Caco-2 (cell line): ENCODE data around the gene CELF5. TPM values are rescaled to one million over a fixed set of nuclear protein-coding genes. Genes with fewer than 3 reads are reported as not detected.

Source experiments
- BruUV-seq: library from RNA; stranded (reverse); fragments of 400-500 nt; replicated peaks from 2 replicates; lab custom pipeline; 2021; lab: Mats Ljungman, UMichigan
- CTCF ChIA-PET: fragments of 300-600 bp; sonication (Branson Sonifier 250); formaldehyde crosslinking; loops from one replicate; lab custom pipeline; 2022; ENCODE audit warnings: antibody characterized with exemption; lab: Charles Lee
- POLR2A ChIA-PET: fragments of 300-600 bp; sonication (Branson Sonifier 250); formaldehyde crosslinking; loops from one replicate; lab custom pipeline; 2022; ENCODE audit warnings: antibody characterized with exemption; lab: Charles Lee
- DNase-seq, 2 experiments: peaks; one replicate each; pipeline versions ENCODE4 v3.0.0 to v3.0.0-alpha.2; 2020 to 2022
- H3K27me3 ChIP-seq: replicated peaks from 2 replicates; pipeline ENCODE4 v1.6.0; 2011; ENCODE audit warnings: low read length; ENCODE audit not compliant: control insufficient read depth, insufficient read depth
- H3K36me3 ChIP-seq: 2 replicates; pipeline ENCODE4 v1.5.1; 2011; ENCODE audit warnings: low read length; ENCODE audit not compliant: control insufficient read depth, insufficient read depth
- H3K4me1 ChIP-seq: fragments of 250-450 bp; sonication (Bioruptor Pico); 2 replicates; pipeline ENCODE4 v1.5.1; 2020; ENCODE audit warnings: mild to moderate bottlenecking
- H3K4me3 ChIP-seq: 2 replicates; pipeline ENCODE4 v1.5.1; 2011; ENCODE audit warnings: low read depth, mild to moderate bottlenecking, control low read depth, low read length
- H3K9me3 ChIP-seq: fragments of 250-450 bp; sonication (Bioruptor Pico); 2 replicates; pipeline ENCODE4 v1.5.1; 2020; ENCODE audit warnings: mild to moderate bottlenecking, moderate library complexity
- H3K27ac Mint-ChIP-seq: one replicate; pipeline ENCODE4 v1.8.0; 2022; ENCODE audit warnings: mixed read lengths; ENCODE audit not compliant: unreplicated experiment
- H3K27me3 Mint-ChIP-seq: one replicate; pipeline ENCODE4 v1.8.0; 2022; ENCODE audit warnings: mixed read lengths; ENCODE audit not compliant: insufficient read depth, unreplicated experiment
- H3K36me3 Mint-ChIP-seq: one replicate; pipeline ENCODE4 v1.8.0; 2022; ENCODE audit warnings: mild to moderate bottlenecking, mixed read lengths; ENCODE audit not compliant: insufficient read depth, unreplicated experiment
- H3K4me1 Mint-ChIP-seq: one replicate; pipeline ENCODE4 v1.8.0; 2022; ENCODE audit warnings: low read depth, mixed read lengths; ENCODE audit not compliant: unreplicated experiment
- H3K4me3 Mint-ChIP-seq: one replicate; pipeline ENCODE4 v1.8.0; 2022; ENCODE audit warnings: mild to moderate bottlenecking, moderate library complexity, mixed read lengths; ENCODE audit not compliant: unreplicated experiment
- H3K9me3 Mint-ChIP-seq: one replicate; pipeline ENCODE4 v1.8.0; 2022; ENCODE audit warnings: mixed read lengths; ENCODE audit not compliant: unreplicated experiment
- CTCF ChIP-seq, 2 experiments: fragments of 200-600 bp in 1 of 2; IDR thresholded peaks; 1 replicate in 1 of 2; 2 replicates in 1 of 2; pipeline versions ENCODE4 v1.5.1 to v1.8.0; 2011 to 2022; ENCODE audit warnings: antibody characterized with exemption in 1 of 2, control low read depth in 1 of 2, inconsistent platforms in 1 of 2, low read depth in 1 of 2, low read length in 1 of 2, mild to moderate bottlenecking in 1 of 2, moderate library complexity in 1 of 2; ENCODE audit not compliant: insufficient read depth in 1 of 2, severe bottlenecking in 1 of 2, unreplicated experiment in 1 of 2
- intact Hi-C: fragments of 100-400 bp; cut with micrococcal nuclease; formaldehyde crosslinking; loops from one replicate; pipeline ENCODE4 v1.10.0; 2022; ENCODE audit not compliant: unreplicated experiment
- total RNA-seq: library from RNA; stranded (reverse); gene quantifications from 2 replicates; pipeline ENCODE4 v1.2.3, GENCODE V29; 2022

The CELF5 gene
- total RNA-seq, 1 experiment from 2014 or later: 0.07 TPM

DNA sequence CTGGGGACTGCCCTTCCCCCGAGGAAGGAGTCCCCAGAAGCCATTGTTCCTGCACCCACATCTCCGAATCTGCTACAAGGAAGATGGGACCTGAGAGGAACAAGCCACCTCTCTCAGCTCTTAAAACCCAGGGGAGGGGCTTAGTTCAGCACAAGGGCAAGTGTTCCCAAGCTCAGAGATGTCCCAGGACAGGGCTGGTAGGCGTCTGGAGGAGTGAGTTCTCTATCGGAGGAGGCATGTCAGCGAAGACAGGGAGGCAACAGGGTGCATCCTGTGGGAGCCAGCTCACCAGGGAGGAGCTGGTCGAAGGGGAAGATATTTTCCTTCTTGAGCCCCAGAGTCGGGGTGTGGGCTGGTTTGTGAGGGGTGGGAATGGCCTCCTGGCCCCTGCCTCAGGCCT, 54.8 kb downstream of the CELF5 start:
- no peak for TF ChIP-seq CTCF (IDR thresholded peaks at IDR 0.05; ENCODE audit: insufficient read depth in 1 of 2, low read depth in 1 of 2, low read length in 1 of 2, severe bottlenecking in 1 of 2, unreplicated experiment in 1 of 2)
- POLR2A ChIA-PET: no interaction called here
- Mint-ChIP-seq H3K4me1 (peaks cover 14% of the 10 kb centered on the region), H3K36me3 (no peaks in the 10 kb centered on the region), H3K4me3 (no peak overlapping the region), H3K27ac (no peak overlapping the region), H3K9me3 (no peaks in the 10 kb centered on the region), H3K27me3 (peaks cover 15% of the 10 kb centered on the region)
- Histone ChIP-seq H3K4me1 (no peaks in the 10 kb centered on the region), H3K9me3 (no peaks in the 10 kb centered on the region), H3K4me3 (no peak overlapping the region), H3K27me3 (no peaks in the 10 kb centered on the region), H3K36me3 (no peaks in the 10 kb centered on the region)
- CTCF ChIA-PET: no interaction called here
- intact Hi-C loops: no loop called here
- DNase-seq: no peak
- BruUV-seq: no TSS peak

GRCh38 chr19:3281026-3281425, 56.6 kb downstream of the CELF5 start:
- H3K4me3 ChIP-seq: no peak overlapping the region
- Mint-ChIP-seq H3K36me3 (no peaks in the 10 kb centered on the region), H3K4me3 (no peak overlapping the region), H3K27ac (no peak overlapping the region), H3K4me1 (peaks cover 5% of the 10 kb centered on the region), H3K27me3 (peaks cover 12% of the 10 kb centered on the region), H3K9me3 (no peaks in the 10 kb centered on the region)
- no peak for TF ChIP-seq CTCF (IDR thresholded peaks at IDR 0.05; ENCODE audit: insufficient read depth in 1 of 2, low read depth in 1 of 2, low read length in 1 of 2, severe bottlenecking in 1 of 2, unreplicated experiment in 1 of 2)
- POLR2A ChIA-PET: no interaction called here
- intact Hi-C loops: no loop called here
- CTCF ChIA-PET: no interaction called here
- H3K36me3 ChIP-seq: no peaks in the 10 kb centered on the region
- H3K4me1 ChIP-seq: no peaks in the 10 kb centered on the region
- no peak for DNase-seq
- H3K9me3 ChIP-seq: 0 out of 2 replicates have a peak, but pooled peaks cover 1% of the 10 kb centered on the region
- BruUV-seq: no TSS peak
- no peaks in the 10 kb centered on the region for H3K27me3 ChIP-seq

- POLR2A ChIA-PET: no interaction called here
- Histone ChIP-seq H3K36me3 (no peaks in the 10 kb centered on the region), H3K4me3 (no peak overlapping the region), H3K27me3 (no peaks in the 10 kb centered on the region), H3K4me1 (no peaks in the 10 kb centered on the region), H3K9me3 (0 out of 2 replicates have a peak, but pooled peaks cover 3% of the 10 kb centered on the region)
- Mint-ChIP-seq H3K27ac (no peak overlapping the region), H3K36me3 (no peaks in the 10 kb centered on the region), H3K4me3 (no peak overlapping the region), H3K9me3 (no peaks in the 10 kb centered on the region), H3K27me3 (peaks cover 12% of the 10 kb centered on the region), H3K4me1 (peaks cover 5% of the 10 kb centered on the region)
- TF ChIP-seq CTCF (IDR thresholded peaks at IDR 0.05; ENCODE audit: insufficient read depth in 1 of 2, low read depth in 1 of 2, low read length in 1 of 2, severe bottlenecking in 1 of 2, unreplicated experiment in 1 of 2): no peak
- intact Hi-C loops: no loop called here
- DNase-seq: no peak
- BruUV-seq: no TSS peak
- CTCF ChIA-PET: no interaction called here
Measured at GRCh38 chr19:3282155-3282554, 57.7 kb downstream of the CELF5 start.
